NCI-H2196 (cell line): ENCODE data around the gene NAV3.

Experiments
- DNase-seq: peaks from one replicate; lab custom pipeline; 2025; ENCODE audit not compliant: unreplicated experiment; lab: John Stamatoyannopoulos, UW

Gene NAV3, protein sequence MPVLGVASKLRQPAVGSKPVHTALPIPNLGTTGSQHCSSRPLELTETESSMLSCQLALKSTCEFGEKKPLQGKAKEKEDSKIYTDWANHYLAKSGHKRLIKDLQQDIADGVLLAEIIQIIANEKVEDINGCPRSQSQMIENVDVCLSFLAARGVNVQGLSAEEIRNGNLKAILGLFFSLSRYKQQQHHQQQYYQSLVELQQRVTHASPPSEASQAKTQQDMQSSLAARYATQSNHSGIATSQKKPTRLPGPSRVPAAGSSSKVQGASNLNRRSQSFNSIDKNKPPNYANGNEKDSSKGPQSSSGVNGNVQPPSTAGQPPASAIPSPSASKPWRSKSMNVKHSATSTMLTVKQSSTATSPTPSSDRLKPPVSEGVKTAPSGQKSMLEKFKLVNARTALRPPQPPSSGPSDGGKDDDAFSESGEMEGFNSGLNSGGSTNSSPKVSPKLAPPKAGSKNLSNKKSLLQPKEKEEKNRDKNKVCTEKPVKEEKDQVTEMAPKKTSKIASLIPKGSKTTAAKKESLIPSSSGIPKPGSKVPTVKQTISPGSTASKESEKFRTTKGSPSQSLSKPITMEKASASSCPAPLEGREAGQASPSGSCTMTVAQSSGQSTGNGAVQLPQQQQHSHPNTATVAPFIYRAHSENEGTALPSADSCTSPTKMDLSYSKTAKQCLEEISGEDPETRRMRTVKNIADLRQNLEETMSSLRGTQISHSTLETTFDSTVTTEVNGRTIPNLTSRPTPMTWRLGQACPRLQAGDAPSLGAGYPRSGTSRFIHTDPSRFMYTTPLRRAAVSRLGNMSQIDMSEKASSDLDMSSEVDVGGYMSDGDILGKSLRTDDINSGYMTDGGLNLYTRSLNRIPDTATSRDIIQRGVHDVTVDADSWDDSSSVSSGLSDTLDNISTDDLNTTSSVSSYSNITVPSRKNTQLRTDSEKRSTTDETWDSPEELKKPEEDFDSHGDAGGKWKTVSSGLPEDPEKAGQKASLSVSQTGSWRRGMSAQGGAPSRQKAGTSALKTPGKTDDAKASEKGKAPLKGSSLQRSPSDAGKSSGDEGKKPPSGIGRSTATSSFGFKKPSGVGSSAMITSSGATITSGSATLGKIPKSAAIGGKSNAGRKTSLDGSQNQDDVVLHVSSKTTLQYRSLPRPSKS (N-terminal part only)

DNA sequence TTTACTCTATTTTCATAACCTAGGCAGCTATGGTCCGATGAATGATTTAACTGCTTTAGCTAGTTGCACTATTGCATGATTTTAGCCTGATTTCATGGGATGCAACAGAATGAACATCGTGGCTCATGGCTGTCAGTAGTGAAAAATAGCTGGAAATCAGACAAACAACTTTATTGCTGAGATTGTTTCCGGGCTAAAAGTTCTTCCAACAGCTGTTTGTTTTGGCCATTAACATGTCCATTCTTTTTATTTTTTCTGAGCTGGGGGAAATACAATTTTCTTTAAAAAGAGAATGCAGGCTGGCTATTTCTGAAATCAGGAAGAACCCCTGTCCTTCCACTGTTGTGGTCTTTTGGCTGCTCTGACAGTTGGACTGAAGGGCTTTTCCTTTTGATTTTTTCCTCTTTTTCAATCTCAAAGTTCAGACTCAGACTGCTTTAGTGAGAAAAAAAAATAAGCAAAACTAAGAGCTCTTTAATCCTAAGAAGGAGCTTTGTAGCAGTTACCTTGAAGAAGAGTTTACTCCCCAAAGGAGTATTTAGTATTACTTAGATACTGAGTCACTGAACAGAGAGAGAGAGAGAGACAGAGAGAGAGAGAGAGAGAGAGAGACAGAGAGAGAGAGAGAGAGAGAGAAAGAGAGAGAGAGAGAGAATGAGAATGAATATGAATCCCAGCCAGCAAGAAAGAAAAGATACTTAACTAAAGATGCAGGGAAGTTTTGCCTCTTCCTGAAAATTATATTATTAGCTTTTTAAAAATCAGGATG lies at the start of gene NAV3:
TSS of gene NAV3 (plus strand) at position 312 of the 769 bp plus-strand sequence. CDS start 568 bp downstream, outside the sequence.
- no peak for DNase-seq

DNA sequence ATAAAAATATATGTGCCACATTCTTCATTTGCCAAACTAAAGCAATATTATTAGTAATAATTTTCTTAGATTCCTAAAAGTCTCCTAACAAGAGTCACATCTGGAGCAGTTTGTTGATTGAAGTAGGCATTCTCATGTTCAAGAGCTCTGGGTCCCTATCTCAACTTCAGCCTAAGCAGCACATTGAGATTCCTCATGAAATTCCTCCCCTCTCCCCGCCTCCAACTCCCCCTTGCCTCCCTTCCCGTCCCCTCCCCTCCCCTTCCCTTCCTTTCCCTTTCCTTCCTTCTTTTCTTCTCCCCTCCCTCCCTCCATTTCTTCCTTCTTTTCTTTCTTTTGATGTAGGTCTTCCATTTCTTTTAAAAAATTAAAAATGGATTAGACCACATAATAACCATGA lies 48.7 kb upstream of the NAV3 start:
- DNase-seq: no peak

DNA sequence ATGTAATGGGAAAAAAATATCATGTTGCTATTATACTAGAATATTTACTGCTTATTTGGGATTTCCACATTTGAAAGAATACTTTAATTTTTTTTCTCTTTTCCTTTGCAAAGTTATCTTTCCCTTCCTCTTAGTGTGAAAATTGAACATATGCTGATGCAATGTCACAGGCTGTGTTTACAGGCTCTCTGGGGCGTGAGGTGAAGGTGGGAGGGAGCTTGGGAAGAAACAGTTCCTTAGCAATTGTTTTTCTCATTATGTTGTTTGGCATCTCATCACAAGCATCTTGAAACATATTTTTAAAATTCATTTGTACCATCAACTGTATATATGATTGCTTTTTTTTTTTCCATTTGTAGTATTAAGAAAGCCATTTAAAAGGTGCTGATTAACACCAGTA lies 47.9 kb upstream of the NAV3 start:
- DNase-seq: no peak

- DNase-seq: no peak
Measured at GRCh38 chr12:77785211-77785610, 45.5 kb upstream of the NAV3 start.

- DNase-seq: no peak
Measured at GRCh38 chr12:77786675-77787074, 44.0 kb upstream of the NAV3 start.

DNA sequence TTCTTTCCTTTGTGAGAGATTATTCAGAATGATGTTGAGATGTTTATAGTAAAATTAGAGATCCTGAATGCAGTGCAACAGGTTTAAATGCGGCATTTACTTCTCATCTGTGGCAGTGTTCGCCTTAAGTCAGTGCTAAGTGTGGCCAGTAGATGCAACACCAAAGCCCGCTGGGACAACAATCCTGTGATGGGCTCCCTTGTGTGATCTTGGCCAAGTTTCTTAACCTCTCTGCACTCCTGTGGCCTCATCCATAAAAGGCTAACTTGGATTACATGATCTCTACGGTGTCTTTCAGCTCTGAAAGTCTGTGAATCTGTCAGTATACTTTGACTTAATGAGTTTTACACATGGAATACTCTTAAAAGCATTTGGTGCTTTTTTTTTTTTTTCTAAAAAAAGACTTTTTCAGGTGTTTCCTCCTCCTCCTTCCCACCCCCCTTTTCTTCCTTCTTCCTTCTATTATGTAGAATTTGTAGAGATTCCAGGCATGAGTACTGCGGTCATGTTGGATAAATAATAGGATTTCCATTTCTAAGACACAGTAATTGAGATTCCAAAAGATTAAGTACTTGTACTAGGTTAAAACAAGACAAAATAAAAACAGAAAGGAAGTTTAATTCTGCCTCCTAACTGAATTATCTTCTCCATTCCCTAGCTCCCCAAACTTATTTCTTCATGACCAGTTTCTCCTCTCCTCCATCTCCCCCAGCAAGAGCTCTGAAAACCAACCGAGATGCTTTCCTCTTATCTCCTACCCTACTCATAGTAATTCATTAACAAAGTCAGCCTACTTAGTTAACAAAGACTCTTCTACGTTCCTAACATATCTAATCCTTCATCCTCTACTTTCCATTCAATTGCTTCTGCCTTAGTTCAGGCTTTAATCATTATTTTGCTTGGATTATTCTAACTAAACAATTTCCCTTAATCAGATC lies 42.2 kb upstream of the NAV3 start:
- DNase-seq: no peak

GRCh38 chr12:77795699-77796098 lies 35.0 kb upstream of the NAV3 start:
- no peak for DNase-seq

- DNase-seq: no peak
Measured at GRCh38 chr12:77796775-77797174, 33.9 kb upstream of the NAV3 start.

DNA sequence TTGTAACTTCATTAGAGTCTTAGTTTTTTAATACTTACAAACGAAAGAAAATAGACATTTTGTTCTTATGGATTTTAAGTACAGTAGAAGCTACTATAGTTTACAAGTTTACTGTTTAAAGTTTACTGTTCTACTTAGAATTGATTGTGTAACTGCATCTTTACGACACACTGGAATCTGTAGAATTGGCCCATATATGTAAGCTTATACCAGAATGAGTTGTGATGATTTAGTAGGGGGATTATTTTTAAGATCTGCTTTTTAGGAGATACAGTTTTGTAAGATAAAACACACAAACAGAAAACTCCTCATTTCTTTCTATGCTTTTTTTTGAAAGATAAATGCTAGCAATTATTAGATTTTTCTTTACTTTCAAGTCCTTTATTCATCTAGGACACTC lies 30.2 kb upstream of the NAV3 start:
- DNase-seq: no peak

GRCh38 chr12:77808534-77808933 lies 22.2 kb upstream of the NAV3 start:
- no peak for DNase-seq

GRCh38 chr12:77813558-77813957 lies 17.1 kb upstream of the NAV3 start:
- no peak for DNase-seq

GRCh38 chr12:77814386-77814785 lies 16.3 kb upstream of the NAV3 start:
- DNase-seq: no peak

DNA sequence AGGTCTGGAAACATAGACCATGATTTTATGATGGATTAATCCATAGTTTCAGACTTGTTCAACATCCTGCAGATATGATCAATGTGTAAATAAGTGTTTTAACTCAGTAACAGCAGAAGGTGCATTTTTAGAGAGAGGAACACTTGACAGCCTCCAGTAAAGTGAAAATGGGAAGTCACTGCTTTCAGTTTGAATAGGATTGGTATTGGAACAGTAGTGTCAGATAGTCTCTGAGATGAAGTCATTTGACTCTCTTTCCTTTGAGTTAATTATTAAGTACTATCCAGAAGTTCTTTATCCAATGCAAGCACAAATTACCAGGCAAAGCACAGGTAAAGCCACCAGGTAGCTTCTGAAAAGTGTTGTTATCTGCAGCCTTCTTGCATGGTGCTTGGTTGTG lies 14.5 kb upstream of the NAV3 start:
- DNase-seq: no peak

GRCh38 chr12:77817276-77817675 lies 13.4 kb upstream of the NAV3 start:
- DNase-seq: no peak

- DNase-seq: no peak
Measured at GRCh38 chr12:77818351-77818750, 12.3 kb upstream of the NAV3 start.

DNA sequence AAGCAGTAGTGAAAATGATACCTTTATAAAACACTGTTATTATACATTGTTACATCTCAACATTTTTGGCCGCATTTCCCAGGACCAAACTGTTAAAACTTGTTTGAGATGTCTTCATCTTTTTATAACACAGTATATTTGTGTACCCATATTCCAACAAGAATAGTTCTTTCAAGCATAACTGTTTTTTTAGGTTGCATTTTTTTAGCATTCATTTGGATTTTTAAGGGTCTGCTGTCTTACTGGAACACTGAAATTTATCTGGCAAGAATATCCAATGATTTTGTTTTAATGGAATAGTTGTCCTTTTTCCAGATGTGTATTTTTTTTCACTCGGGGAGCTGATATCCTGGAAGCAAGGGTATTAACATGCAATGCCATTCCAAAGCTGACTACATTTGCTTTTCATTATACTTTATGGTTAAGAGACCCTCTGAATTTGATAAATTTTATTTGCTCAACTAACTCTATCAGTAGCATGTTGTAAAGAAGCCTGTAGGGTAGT lies 8.9 kb upstream of the NAV3 start:
- DNase-seq: no peak

DNA sequence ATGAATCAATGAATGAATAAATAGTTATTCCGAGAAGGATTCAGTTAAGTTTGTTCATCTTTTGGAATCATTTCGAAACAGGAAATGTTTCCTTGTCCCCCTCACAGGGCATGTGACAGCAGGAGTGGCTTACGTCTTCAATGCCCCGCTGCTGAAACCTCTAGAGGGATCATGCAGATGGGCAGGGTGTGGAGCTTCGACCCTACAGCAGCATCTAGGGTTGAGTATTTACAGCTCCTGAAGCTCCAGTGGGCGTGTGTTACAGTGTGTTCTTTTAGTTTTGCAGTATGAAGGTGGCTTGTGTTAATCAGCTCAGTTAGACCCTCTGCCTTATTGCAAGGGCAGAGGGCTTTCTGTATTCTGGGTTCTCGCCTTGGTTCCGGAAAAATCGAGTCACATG lies 2.6 kb downstream of the NAV3 start:
- no peak for DNase-seq

DNA sequence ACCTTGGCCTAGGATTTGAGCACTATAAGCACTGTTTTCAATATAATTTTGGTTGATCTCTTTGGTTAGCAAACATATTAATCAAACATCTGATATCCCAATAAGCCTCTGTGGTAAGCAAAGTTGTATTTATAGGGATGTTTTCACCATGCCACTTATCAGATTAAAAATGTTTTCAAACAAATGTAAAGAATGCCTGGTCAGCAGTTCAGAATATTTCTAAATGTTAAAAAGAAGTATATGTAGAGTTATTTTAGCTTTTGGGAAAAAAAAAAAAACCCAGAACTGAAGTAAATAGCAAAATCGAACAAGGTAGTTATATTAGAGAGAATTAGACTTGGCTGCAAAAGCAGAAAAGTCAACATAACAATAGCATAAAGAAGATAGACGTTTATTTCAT lies 3.9 kb downstream of the NAV3 start:
- no peak for DNase-seq

DNA sequence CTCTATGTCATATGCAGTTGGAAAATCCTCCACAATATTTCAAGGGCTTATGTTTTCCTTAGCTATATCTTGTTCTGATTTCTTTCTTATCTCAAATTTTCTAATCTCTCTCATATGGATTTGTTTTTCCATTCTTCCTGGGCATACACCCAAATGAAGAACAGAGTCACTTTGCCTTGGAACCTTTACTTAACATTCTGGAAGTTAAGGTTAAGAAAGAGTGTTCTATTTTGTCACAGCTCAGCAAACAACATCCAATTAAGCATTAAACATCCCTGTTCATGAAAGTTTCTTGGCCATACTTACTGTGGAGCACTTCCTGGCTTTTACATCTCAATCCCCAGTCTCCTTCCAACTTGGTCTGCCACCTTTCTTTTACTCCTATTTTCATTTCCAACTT lies 5.3 kb downstream of the NAV3 start:
- no peak for DNase-seq

- no peak for DNase-seq
Measured at GRCh38 chr12:77837876-77838291, 7.2 kb downstream of the NAV3 start.
